CD4-positive, alpha-beta T cell treated with Interleukin-15 for 4 hours (primary cell): Measurements from ENCODE around the gene SART3.
"Not testable (repeated sequence)": the region's sequence is repeated elsewhere in the genome, so short reads cannot be mapped to it uniquely, and the experiment has no call there.

ENCODE experiments used
- DNase-seq: peaks from one replicate; pipeline ENCODE4 v3.0.0-alpha.2; 2020; ENCODE audit warnings: low spot score

Gene SART3

DNA sequence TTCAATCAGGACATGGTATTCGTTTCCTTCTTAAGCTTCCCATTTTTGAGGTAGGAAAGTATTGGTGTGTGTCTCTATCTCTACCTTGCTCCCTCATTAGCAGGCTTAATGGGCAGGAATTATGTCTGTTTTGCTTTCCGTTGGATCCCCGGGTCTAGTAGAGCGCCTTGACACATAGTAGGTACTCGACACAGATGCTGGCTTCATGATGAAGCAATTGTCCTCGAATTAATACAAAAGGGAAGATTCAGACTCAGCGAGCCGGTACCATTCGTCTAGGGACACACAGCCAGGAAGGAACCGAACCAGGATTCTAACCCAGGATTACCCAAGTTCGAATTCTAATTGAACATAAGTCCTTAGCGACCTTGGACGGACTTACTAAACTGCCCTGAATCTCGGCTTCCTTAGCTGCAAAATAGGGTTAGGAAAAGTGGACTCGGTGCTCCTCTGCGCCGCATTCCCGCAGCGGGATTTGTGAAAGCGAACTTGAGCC is 927 bp upstream of the SART3 start:
- no peak for DNase-seq

DNA sequence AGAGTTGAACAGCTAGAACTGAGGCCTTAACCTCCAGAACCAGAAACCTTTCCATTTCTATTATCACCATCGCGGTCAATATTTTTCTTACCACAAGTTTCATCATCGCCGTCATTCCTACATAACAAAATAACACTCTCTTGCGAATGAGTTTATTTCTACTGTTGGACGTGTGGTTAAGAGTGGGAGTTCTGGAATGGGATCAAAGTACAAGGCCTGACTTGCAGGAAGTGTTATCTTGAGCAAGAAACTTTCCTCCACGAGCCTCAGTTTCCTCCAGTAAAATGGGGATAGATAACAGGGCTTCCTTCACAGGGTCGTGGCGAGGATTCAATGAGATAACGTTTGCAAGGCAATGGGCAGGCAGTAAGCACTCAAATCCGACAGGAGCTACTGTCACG is 652 bp downstream of the SART3 start:
- no peak for DNase-seq

DNA sequence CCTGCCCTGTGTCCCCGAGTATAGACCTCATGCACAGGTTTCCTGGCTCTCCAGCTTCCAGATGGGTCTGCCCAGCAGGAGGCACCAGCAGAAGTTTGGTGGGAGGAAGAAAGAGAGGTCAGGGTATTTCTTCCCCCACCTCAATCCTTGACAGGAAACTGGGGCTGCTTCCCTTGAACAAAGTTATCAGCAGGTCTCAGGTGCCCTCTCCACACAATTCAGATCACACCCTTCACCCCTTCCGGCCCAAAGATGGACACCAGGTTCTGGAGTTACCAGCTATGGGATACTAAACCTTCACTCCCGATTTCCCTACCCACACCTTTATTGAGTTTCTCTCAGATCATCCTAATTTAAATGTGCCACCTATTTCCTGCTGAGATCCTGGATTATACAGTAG is 1.2 kb downstream of the SART3 start:
- no peak for DNase-seq

DNA sequence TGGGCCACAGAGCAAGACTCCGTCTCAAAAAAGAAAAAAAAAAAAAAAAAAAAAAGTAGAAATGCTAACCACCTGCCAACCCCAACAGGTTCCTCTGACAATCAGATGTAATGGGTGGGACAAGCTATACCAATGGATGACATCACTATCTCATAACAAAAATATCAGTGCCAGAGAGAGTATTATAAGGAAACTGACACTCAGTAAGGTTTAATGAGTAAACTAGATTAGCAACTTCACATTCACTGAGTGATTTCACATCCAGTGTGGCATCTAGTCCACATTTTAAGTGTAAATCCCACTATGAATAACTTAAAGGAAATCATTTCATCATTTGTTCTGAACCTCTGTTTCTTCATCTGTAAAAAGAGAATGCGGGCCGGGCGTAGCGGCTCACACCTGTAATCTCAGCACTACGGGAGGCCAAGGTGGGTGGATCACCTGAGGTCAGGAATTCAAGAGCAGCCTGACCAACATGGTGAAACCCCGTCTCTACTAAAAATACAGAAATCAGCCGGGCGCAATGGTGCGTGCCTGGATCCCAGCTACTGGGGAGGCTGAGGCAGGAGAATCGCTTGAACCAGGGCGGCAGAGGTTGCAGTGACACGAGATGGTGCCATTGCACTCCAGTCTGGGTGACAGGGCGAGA is 1.8 kb downstream of the SART3 start:
- DNase-seq, result no peak

DNA sequence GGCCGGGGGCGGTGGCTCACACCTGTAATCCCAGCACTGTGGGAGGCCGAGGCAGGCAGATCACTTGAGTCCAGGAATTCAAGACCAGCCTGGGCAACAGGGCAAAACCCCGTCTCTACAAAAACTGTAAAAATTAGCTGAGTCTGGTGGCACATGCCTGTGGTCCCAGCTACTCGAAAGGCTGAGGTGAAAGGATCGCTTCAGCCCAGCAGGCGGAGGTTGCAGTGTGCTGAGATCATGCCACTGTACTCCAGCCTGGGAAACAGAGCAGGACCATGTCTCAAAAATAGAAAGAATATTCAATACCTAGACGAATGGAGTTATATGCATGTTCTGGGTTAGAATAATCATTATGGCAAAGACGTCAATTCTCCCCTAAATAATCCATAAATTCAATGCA is 5.6 kb downstream of the SART3 start:
- DNase-seq, result not testable (repeated sequence)

DNA sequence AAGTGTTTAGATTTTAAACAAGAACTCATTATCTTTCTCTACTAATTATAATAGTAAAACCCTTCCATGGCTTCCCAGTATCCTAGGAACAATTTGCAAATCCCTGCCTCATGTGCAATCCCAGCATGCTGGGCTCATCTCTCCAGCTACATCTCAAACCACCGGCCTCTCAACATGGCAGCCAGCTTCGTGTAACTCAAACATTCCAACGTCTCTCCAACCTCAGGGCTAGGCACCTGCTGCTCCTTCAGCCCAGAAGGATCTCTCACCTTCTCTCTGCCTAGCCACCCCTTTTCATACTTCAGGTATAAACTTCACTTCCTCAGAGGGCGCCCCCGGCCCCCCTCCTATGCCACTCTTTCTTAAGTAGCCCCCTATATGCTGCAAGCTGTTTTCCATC is 7.2 kb downstream of the SART3 start:
- no peak for DNase-seq

DNA sequence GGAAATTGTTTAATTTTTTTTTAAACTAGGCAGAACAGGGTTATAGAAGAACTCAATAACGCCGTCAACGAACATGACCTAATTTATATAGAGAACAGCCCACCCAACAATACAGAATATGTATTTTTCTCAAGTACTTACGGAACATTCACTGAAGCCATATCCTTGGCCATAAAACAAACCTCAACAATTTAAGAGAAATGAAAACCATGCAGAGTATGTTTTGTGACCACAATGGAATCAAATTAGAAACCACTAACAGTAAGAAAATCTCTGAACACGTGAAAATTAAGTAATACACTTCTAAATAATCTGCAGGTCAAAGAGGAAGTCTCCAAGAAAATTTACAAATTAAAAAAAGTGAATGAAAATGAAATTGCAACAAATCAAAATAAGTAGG is 9.4 kb downstream of the SART3 start:
- no peak for DNase-seq

DNA sequence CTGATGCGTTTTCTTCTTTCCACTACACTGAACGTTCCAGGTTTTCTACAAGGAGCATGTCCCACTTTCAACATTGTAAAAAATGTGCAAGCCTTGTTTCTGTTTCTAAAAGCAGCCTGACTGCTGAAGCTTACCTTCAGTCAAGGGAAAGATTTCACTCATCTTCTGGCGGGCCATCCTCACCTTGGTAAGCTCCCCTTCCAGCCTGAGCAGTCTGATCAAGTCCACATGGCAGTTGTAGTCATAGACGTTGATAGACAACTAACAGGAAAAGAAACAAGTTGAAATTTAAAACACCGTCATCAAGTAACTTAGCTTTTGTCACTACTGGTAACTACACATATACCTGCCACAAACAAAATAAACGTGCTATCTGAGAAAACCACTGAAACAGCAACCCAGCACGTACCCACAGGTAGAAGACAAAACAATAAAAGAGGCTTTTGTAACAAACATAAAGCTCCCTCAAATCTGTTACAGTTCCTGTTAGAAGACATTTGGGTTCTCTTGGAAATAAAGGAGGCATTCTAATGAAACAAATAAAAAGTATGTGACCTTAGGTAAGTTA is 11.9 kb downstream of the SART3 start:
- no peak for DNase-seq

DNA sequence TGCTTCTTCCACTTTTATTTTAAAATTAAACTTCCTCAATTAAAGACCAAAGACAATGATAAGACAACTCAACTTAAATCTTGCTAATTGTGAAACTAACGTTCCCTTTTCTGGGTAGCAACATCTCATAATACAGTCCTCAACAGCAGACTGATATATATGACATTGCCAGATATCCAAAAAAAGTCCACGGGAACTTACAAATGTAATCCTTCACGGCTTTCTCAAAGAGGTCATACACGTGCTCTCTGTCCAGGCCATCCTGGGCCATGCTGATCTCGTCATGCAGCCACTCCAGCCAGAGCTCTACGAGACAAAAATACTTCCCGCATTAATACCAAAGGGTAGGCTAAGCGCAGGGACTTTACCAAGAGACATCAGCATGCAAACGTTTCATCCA is 13.3 kb downstream of the SART3 start:
- no peak for DNase-seq

DNA sequence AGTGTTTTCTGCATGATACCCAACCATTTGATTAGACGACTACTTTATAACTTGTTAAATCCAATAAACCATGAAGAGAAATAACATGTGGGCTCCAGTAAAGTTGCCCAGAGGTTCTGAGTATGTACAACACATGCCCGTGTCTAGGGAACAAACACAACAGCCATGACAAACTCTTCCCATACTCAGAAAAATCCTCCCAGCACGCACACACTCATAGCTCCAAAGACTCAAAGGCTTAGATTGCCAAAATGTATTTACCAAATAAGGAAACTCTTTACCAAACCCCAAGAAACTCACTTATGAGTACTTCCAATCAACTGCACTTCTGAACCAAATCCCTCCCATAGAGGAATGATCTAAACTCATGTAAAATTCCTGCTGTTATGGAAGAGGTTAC is 17.3 kb downstream of the SART3 start:
- no peak for DNase-seq

DNA sequence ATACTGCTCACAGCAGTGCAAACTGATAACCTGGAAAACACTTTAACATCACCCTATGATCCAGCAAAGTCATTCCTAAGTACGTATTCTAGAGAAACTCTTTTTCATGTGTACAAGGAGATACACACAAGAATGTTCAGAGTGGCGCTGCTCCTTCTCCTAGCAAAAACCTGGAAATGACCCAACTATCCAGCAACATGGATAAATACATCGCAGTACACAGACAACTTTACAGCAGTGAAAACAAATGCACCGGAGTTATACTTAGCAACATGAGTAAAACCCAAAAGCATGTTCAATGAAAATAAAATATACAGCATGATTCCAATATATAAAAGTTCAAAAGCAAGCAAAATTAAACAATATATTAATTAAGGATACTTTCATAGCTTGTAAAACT is 18.7 kb downstream of the SART3 start:
- DNase-seq, result no peak

DNA sequence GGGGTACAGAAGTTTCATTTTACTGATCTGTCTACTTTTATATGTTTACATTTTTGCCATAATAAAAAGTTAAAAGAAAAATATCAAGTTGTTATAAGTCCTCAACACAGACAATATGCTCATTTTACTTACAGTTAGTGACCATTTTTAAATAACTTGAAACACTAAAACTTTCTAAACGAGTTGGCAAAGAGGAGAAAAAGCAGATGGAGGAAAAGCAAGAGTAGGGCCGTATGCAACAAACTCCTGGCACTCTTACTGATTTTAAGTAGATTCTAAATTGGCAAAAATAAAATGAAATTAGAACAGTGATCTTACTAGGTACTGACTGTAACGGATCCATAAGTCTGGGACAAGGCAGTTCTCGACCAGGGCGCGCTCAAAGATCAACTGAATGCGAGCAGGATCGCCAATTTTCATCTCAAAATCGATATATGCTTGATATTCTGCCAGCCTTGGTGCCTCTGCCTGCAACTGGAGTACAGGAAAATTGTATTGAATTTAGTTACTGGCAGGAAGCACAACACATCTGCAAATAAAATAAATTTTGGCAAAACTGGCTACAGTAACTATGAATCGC is 22.3 kb downstream of the SART3 start:
- no peak for DNase-seq

DNA sequence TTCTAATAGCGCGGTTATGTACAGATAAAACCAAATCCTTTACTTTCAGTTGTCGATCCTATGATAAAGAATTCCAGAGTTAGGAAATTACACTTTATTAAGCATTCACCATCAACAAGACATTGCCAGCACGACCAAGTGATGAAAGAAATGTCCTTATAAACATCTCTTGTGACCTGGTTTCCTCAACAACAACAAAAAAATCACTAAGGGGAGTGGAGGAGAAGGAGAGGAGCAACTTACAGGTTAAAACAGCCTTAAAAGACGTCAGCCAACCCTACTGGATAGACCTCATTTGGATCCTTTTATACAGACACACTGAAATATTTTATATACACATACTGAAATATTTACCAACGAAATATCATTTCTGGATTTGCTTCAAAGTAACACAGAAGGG is 22.8 kb downstream of the SART3 start:
- no peak for DNase-seq

DNA sequence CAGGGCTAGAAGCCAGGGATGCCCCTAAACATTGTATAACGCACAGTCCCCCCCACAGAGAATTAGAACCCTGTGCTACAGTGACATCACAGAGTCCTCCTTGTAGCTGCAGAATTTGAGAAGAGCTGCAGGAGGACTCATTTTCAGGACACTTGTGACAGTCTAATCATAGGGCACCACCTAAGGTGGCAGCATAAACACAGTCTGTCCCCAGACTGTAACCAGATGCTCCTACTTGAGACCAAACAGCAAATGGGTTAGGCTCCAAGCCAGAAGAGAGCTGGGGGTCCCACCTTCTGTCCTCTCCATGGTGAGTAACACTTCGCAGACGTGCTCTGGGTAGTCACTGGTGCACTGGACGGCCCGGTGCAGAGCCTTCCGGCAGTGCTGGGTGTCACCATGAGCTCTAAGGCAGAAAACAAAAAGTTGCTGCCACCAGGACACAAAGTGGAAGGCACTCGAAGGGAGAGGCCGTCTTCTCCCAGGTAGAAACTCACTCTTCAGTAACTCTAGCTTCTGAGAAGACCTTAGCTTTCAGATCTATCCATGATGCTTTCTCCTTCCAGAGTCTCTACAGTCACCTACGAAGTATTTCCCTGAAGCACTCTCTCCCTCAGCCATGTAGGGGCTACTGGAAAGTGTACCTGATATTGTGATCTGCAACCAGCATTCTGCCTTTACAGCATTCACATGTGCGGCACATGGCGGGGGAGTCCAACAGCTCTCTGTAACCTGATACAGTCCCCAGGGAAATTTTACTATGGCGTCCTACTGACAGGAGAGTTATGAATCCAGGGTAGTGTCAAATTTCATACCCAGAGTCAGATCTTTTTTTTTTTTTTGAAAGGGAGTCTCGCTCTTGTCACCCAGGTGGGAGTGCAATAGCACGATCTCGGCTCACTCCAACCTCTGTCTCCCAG is 28.8 kb downstream of the SART3 start:
- no peak for DNase-seq

DNA sequence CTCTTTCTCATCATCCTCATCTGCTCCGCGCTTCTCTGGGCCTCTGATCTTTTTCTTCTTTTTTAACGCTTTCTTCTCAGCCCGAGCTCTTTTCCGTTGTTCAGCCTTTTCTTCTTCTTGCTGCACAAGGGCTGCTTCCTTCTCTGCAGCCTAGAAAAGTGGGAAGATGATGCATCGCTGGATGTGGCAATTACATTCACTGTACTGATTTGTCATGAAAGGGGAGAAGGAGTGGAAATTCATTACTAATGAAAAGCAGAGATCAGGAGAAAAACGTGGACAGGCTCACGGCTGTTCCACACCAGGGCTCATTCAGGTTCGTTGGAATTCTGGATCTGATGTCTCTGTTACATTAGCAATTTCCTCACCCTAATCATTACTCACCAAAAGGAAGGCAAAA is 30.8 kb downstream of the SART3 start:
- no peak for DNase-seq

DNA sequence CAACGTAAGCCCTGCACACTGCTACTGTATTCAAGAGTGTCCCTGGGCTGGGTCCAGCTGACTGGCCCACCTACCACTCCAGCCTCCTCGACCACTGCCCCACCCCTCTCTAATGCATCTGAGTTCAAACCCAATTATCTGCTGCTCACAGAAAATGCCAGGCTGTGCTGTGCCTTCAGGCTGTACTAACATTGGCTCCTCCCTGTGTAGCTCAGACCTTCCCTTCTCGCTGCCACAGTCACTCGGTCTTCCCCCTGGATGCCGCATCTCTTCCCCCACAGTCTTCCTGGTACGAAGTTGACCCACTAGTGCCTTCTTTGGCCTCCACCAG is 33.8 kb downstream of the SART3 start:
- no peak for DNase-seq

DNA sequence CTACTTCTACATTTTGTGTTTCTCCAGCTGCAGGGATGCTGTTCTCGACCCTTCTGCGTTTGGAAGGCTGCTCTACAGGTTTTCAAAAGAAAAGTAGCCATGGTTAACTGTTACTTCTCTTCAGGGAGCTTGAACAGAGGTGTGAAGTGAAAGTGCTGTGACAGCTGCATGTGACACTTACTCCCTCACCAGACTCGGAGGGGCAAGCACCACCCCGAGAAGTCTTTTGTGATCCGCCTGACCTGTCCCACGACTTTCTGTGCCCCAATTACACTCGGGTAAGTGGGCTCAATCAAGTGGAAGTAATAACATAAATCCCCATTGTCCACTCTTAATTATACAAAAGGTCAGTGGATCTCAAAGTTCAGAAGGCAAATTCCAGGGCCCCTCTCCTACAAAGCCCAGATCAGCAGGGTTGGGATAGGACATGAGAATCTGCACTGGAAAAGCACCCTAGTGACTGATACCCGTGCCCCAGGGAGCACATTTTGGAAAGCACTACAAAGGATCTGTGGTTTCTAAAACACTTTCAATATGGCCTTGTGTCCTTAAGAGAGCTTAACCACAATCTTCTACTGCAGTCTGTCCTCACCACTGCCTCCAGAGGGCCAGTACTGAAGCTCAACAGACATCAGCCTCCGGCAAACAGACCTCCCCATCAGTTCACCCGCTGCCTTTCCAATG is 34.3 kb downstream of the SART3 start:
- no peak for DNase-seq

DNA sequence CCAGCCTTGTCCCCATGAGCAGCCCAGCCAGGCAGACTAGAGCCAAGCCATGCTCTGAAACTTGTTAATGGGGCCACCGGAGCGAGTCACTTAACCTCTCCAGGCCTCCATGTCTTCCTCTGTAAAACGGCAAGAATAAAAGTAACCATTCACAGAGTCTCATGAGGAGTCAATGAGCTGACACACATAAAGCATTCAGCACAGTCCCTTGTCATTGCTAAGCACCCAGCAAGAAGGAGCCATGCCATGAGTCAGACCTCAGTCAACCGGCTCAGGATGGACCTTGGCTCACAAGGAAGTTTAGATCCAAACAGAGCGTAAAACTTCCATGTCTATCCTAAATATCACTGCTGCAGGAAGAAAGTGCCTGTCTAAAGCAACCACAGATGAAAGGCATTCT is 35.3 kb downstream of the SART3 start:
- DNase-seq, result no peak

DNA sequence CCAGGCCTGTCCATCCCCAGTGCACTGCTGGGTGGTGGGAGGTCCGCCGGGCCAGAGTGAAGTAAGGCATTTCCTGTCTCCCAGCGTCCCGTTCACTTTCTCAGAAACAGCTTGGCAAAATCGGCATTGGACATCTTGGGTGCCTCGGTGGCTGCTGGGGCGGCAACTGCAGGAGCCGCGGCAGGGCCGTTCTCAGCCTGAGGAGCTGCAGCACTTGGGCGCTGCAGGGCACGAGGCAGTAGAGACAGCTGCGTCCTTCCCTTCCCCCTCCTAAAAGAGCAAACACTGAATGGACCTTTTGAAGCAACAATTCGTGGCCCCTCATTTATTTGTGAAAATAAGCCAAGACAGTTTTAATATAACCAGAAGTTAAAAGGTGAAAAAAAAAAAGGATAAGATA is 37.6 kb downstream of the SART3 start:
- DNase-seq, result no peak

DNA sequence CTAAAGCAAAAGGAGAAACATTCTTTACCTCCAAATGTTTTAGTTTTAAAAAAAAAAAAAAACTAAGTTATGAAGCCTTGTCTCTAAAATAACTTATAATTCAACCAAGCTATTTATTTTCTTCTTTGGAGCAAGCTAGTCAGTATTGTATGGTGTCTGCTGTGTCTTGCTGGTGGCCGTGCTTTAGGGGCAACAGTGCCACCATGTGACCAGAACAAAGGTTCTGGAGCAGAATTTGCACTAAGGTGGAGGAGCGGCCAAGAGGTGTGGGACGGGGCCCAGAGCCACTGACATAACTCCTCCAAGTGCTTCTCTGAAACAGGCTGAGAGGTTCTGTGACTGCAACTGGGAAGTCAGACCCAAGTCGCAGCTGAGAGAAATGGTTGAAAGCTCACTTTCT is 41.4 kb downstream of the SART3 start:
- no peak for DNase-seq

DNA sequence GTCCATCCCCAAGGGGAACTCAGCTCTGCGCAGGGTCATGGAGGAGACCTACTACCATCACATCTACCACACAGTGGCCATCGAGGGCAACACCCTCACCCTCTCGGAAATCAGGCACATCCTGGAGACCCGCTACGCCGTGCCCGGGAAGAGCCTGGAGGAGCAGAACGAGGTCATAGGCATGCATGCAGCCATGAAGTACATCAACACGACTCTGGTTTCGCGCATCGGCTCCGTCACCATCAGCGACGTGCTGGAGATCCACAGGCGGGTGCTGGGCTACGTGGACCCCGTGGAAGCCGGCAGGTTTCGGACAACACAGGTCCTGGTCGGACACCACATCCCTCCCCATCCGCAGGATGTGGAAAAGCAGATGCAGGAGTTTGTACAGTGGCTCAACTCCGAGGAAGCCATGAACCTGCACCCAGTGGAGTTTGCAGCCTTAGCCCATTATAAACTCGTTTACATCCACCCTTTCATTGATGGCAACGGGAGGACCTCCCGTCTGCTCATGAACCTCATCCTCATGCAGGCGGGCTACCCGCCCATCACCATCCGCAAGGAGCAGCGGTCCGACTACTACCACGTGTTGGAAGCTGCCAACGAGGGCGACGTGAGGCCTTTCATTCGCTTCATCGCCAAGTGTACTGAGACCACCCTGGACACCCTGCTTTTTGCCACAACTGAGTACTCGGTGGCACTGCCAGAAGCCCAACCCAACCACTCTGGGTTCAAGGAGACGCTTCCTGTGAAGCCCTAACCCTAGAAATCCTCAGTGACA is 42.1 kb downstream of the SART3 start:
- DNase-seq, result no peak
